Fibroblast of lung (primary cell): ENCODE measurements around the gene TTK. TPM values are rescaled to one million over a fixed set of nuclear protein-coding genes. Genes with fewer than 3 reads are reported as not detected.

Experiments used
- DNase-seq, 2 donors: peaks; one replicate each; pipeline versions ENCODE4 v3.0.0 to v3.0.0-alpha.2; 2010; ENCODE audit warnings: low read depth in 2 of 2
- H2AFZ ChIP-seq: 2 replicates; pipeline ENCODE4 v1.5.1; 2012; ENCODE audit warnings: low read length, control low read depth, inconsistent platforms
- H3K27ac ChIP-seq: 2 replicates; pipeline ENCODE4 v1.5.1; 2011; ENCODE audit warnings: low read length, control low read depth; ENCODE audit not compliant: insufficient read depth
- H3K27me3 ChIP-seq: 2 replicates; pipeline ENCODE4 v1.5.1; 2011; ENCODE audit warnings: mild to moderate bottlenecking, low read length; ENCODE audit not compliant: control insufficient read depth, insufficient read depth
- H3K36me3 ChIP-seq: 2 replicates; pipeline ENCODE4 v1.5.1; 2011; ENCODE audit warnings: low read length; ENCODE audit not compliant: control insufficient read depth, insufficient read depth
- H3K4me1 ChIP-seq: 2 replicates; pipeline ENCODE4 v1.5.1; 2011; ENCODE audit warnings: low read length; ENCODE audit not compliant: control insufficient read depth, insufficient read depth; ENCODE audit errors: extremely low read depth
- H3K4me2 ChIP-seq: 2 replicates; pipeline ENCODE4 v1.5.1; 2011; ENCODE audit warnings: low read length, control low read depth; ENCODE audit not compliant: insufficient read depth; ENCODE audit errors: extremely low read depth
- H3K4me3 ChIP-seq, 4 experiments: fragments of 200-600 bp in 1 of 4; sonication (generic) in 1 of 4; replicated peaks in 1 of 4; 2 replicates each; pipeline ENCODE4 v1.5.1; 2011 to 2016; ENCODE audit warnings: low read length in 4 of 4, low read depth in 3 of 4, mild to moderate bottlenecking in 3 of 4, control low read depth in 2 of 4, inconsistent platforms in 1 of 4, mixed read lengths in 1 of 4; ENCODE audit not compliant: insufficient read depth in 1 of 4; ENCODE audit errors: control extremely low read depth in 1 of 4
- H3K79me2 ChIP-seq: 2 replicates; pipeline ENCODE4 v1.5.1; 2012; ENCODE audit warnings: mild to moderate bottlenecking, low read length, inconsistent platforms; ENCODE audit not compliant: control insufficient read depth, insufficient read depth
- H3K9ac ChIP-seq: 2 replicates; pipeline ENCODE4 v1.5.1; 2011; ENCODE audit warnings: mild to moderate bottlenecking, low read length, control low read depth; ENCODE audit not compliant: insufficient read depth
- H3K9me3 ChIP-seq: 2 replicates; pipeline ENCODE4 v1.5.1; 2012; ENCODE audit warnings: low read depth, low read length; ENCODE audit not compliant: control insufficient read depth, insufficient read depth
- H4K20me1 ChIP-seq: 2 replicates; pipeline ENCODE4 v1.5.1; 2011; ENCODE audit warnings: low read length; ENCODE audit not compliant: control insufficient read depth, insufficient read depth; ENCODE audit errors: extremely low read depth
- CTCF ChIP-seq, 2 donors: IDR thresholded peaks in 1 of 2; conservative IDR thresholded peaks in 1 of 2; 1 replicate in 1 of 2; 2 replicates in 1 of 2; pipeline ENCODE4 v1.5.1; 2011 to 2012; ENCODE audit warnings: low read length in 2 of 2, control low read depth in 1 of 2, inconsistent platforms in 1 of 2, low read depth in 1 of 2, mild to moderate bottlenecking in 1 of 2
- EZH2 ChIP-seq: IDR thresholded peaks from 2 replicates; pipeline ENCODE4 v1.5.1; 2012; ENCODE audit warnings: low read length, control low read depth, mild to moderate bottlenecking; ENCODE audit errors: missing control alignments
- polyA plus RNA-seq, 2 donors: library from polyadenylated mRNA; depleted of rRNA in 1 of 2; stranded (reverse) in 1 of 2; unstranded in 1 of 2; fragments of >200 nt; gene quantifications; 2 replicates each; pipeline ENCODE4 v1.2.1, GENCODE V29; 2011 to 2012; ENCODE audit warnings: missing spikeins in 1 of 2
- total RNA-seq: library from RNA; depleted of rRNA; stranded (reverse); fragments of >200 nt; gene quantifications from 2 replicates; pipeline ENCODE4 v1.2.1, GENCODE V29; 2014

The TTK gene
- total and polyA plus RNA-seq, 2 donors (not counting 1 experiment from before 2014, with no cell fraction given): 4.9 to 6.1 TPM

- TF ChIP-seq EZH2 (no peak), CTCF (conservative IDR thresholded peaks at IDR 0.05 in 1 of 2, IDR thresholded peaks at IDR 0.05 in 1 of 2; ENCODE audit: low read depth in 1 of 2, low read length in 2 of 2) (no peak)
- no peak overlapping the region for H3K27ac ChIP-seq
- no peaks in the 10 kb centered on the region for H3K4me1 ChIP-seq
- no peak overlapping the region for H3K4me2 ChIP-seq
- DNase-seq: no peak
- no peak overlapping the region for H3K9ac ChIP-seq
- no peaks in the 10 kb centered on the region for H4K20me1 ChIP-seq
- H3K79me2 ChIP-seq: no peaks in the 10 kb centered on the region
- no peaks in the 10 kb centered on the region for H3K36me3 ChIP-seq
- peak overlapping the region; percentile 32 for H2AFZ ChIP-seq
- no peaks in the 10 kb centered on the region for H3K27me3 ChIP-seq
- no peak overlapping the region for H3K4me3 ChIP-seq
- no peaks in the 10 kb centered on the region for H3K9me3 ChIP-seq
Observed at GRCh38 chr6:80021131-80021530, 16.7 kb downstream of the TTK start.

GRCh38 chr6:80021591-80021990, 17.1 kb downstream of the TTK start:
- no peak for DNase-seq
- Histone ChIP-seq H3K79me2 (no peaks in the 10 kb centered on the region), H3K36me3 (no peaks in the 10 kb centered on the region), H3K27ac (no peak overlapping the region), H2AFZ (no peak overlapping the region), H3K9me3 (no peaks in the 10 kb centered on the region), H3K4me2 (no peak overlapping the region), H3K27me3 (no peaks in the 10 kb centered on the region), H3K9ac (no peak overlapping the region), H3K4me3 (no peak overlapping the region), H3K4me1 (no peaks in the 10 kb centered on the region), H4K20me1 (no peaks in the 10 kb centered on the region)
- TF ChIP-seq EZH2 (no peak), CTCF (conservative IDR thresholded peaks at IDR 0.05 in 1 of 2, IDR thresholded peaks at IDR 0.05 in 1 of 2; ENCODE audit: low read depth in 1 of 2, low read length in 2 of 2) (no peak)

- no peaks in the 10 kb centered on the region for H3K9me3 ChIP-seq
- TF ChIP-seq EZH2 (no peak), CTCF (conservative IDR thresholded peaks at IDR 0.05 in 1 of 2, IDR thresholded peaks at IDR 0.05 in 1 of 2; ENCODE audit: low read depth in 1 of 2, low read length in 2 of 2) (no peak)
- H3K27me3 ChIP-seq: no peaks in the 10 kb centered on the region
- no peaks in the 10 kb centered on the region for H3K36me3 ChIP-seq
- no peak overlapping the region for H3K4me2 ChIP-seq
- H3K4me3 ChIP-seq: no peak overlapping the region
- no peaks in the 10 kb centered on the region for H3K4me1 ChIP-seq
- H2AFZ ChIP-seq: no peak overlapping the region
- no peak overlapping the region for H3K27ac ChIP-seq
- H3K79me2 ChIP-seq: no peaks in the 10 kb centered on the region
- no peak overlapping the region for H3K9ac ChIP-seq
- no peaks in the 10 kb centered on the region for H4K20me1 ChIP-seq
- peak; percentile 70 to 84 for DNase-seq
Observed at GRCh38 chr6:80022803-80023202, 18.4 kb downstream of the TTK start.
